K562 (cell line): ENCODE data around the gene YKT6.

ENCODE experiments used
- KAT2B ChIP-seq: IDR thresholded peaks from one replicate; pipeline ENCODE4 v1.6.1; 2012; ENCODE audit warnings: low read depth, mild to moderate bottlenecking, control low read depth, inconsistent platforms, low read length, moderate library complexity
- RCOR1 ChIP-seq, 2 experiments: IDR thresholded peaks; 2 replicates each; pipeline ENCODE4 v1.6.1; 2012; ENCODE audit warnings: low read depth in 2 of 2, low read length in 2 of 2, borderline replicate concordance in 1 of 2, improper control_type of control experiment in 1 of 2
- ZSCAN29 ChIP-seq: fragments of 450-650 bp; IDR thresholded peaks from 2 replicates; pipeline ENCODE4 v1.6.1; 2017
- TF ChIP-seq, protein P1 (sequence below): fragments of 250-450 bp; sonication (Bioruptor Pico); IDR thresholded peaks from 2 replicates; pipeline ENCODE4 v1.6.1; 2021; ENCODE audit warnings: mild to moderate bottlenecking

- TF ChIP-seq, protein P1, sequence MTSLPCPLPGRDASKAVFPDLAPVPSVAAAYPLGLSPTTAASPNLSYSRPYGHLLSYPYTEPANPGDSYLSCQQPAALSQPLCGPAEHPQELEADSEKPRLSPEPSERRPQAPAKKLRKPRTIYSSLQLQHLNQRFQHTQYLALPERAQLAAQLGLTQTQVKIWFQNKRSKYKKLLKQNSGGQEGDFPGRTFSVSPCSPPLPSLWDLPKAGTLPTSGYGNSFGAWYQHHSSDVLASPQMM: no peak
- TF ChIP-seq ZSCAN29: no peak
- TF ChIP-seq RCOR1 (IDR thresholded peaks at IDR 0.05; ENCODE audit: borderline replicate concordance in 1 of 2, low read depth in 2 of 2, low read length in 2 of 2): no peak
- no peak for TF ChIP-seq KAT2B
Observed at GRCh38 chr7:44154703-44155102, 46.1 kb upstream of the YKT6 start.
